CD14-positive monocyte (primary cell): ENCODE measurements around the gene PPP1R13L. TPM values are rescaled to one million over a fixed set of nuclear protein-coding genes. Genes with fewer than 3 reads are reported as not detected.

Source experiments
- DNase-seq, 3 donors: peaks; one replicate each; pipeline ENCODE4 v3.0.0-alpha.2; 2011 to 2022
- H2AFZ ChIP-seq: 2 replicates; pipeline ENCODE4 v1.6.0; 2012; ENCODE audit warnings: mild to moderate bottlenecking, low read depth, low read length, inconsistent platforms; ENCODE audit not compliant: insufficient read depth, poor library complexity, severe bottlenecking
- H3K27ac ChIP-seq, 2 donors: 1 replicate in 1 of 2; 2 replicates in 1 of 2; pipeline ENCODE4 v1.5.1; 2012 to 2013; ENCODE audit warnings: low read length in 2 of 2, control low read depth in 1 of 2, inconsistent platforms in 1 of 2, low read depth in 1 of 2, mild to moderate bottlenecking in 1 of 2
- H3K27me3 ChIP-seq, 2 donors: one replicate each; pipeline versions ENCODE4 v1.6.0 to v1.6.1; 2011 to 2013; ENCODE audit warnings: low read length in 2 of 2; ENCODE audit not compliant: control insufficient read depth in 2 of 2, insufficient read depth in 2 of 2
- H3K36me3 ChIP-seq, 2 donors: replicated peaks in 1 of 2; 1 replicate in 1 of 2; 2 replicates in 1 of 2; pipeline versions ENCODE4 v1.5.1 to v1.6.1; 2012 to 2013; ENCODE audit warnings: low read length in 2 of 2, control low read depth in 1 of 2, inconsistent platforms in 1 of 2, mild to moderate bottlenecking in 1 of 2; ENCODE audit not compliant: insufficient read depth in 2 of 2, control insufficient read depth in 1 of 2
- H3K4me1 ChIP-seq, 2 donors: 1 replicate in 1 of 2; 2 replicates in 1 of 2; pipeline versions ENCODE4 v1.5.1 to v1.6.1; 2012 to 2013; ENCODE audit warnings: low read length in 2 of 2, control low read depth in 1 of 2, inconsistent platforms in 1 of 2, mild to moderate bottlenecking in 1 of 2, moderate library complexity in 1 of 2; ENCODE audit not compliant: insufficient read depth in 2 of 2, control insufficient read depth in 1 of 2
- H3K4me2 ChIP-seq: replicated peaks from 2 replicates; pipeline ENCODE3; 2012; ENCODE audit warnings: low read length, moderate library complexity, mild to moderate bottlenecking; ENCODE audit not compliant: poor library complexity, severe bottlenecking; ENCODE audit errors: extremely low read depth
- H3K4me3 ChIP-seq, 3 experiments: fragments of 200-600 bp in 1 of 3; sonication (generic) in 1 of 3; replicated peaks in 1 of 3; 1 replicate in 2 of 3; 2 replicates in 1 of 3; pipeline ENCODE4 v1.5.1; 2011 to 2013; ENCODE audit warnings: low read length in 3 of 3, mild to moderate bottlenecking in 3 of 3, control low read depth in 2 of 3, low read depth in 2 of 3, inconsistent platforms in 1 of 3, moderate library complexity in 1 of 3
- H3K79me2 ChIP-seq: 2 replicates; pipeline ENCODE4 v1.6.0; 2012; ENCODE audit warnings: mild to moderate bottlenecking, control low read depth, inconsistent platforms, low read length, moderate library complexity; ENCODE audit not compliant: insufficient read depth
- H3K9ac ChIP-seq: 2 replicates; pipeline ENCODE4 v1.6.0; 2017; ENCODE audit warnings: low read length, mild to moderate bottlenecking; ENCODE audit not compliant: insufficient read depth, poor library complexity, severe bottlenecking
- H3K9me3 ChIP-seq, 2 donors: replicated peaks in 1 of 2; 1 replicate in 1 of 2; 2 replicates in 1 of 2; pipeline versions ENCODE4 v1.5.1 to v1.6.1; 2012 to 2013; ENCODE audit warnings: low read length in 2 of 2, control low read depth in 1 of 2; ENCODE audit not compliant: control insufficient read depth in 1 of 2, insufficient read depth in 1 of 2
- H4K20me1 ChIP-seq: 2 replicates; pipeline ENCODE4 v1.6.0; 2012; ENCODE audit warnings: mild to moderate bottlenecking, low read length, control low read depth, moderate library complexity; ENCODE audit not compliant: insufficient read depth
- H3K27ac Mint-ChIP-seq, 7 donors: one replicate each; pipeline ENCODE4 v1.8.0; 2020; ENCODE audit warnings: mild to moderate bottlenecking in 7 of 7, mixed read lengths in 7 of 7, moderate library complexity in 6 of 7, inconsistent platforms in 2 of 7
- H3K27me3 Mint-ChIP-seq, 3 donors: one replicate each; pipeline ENCODE4 v1.8.0; 2021 to 2022; ENCODE audit warnings: low read depth in 3 of 3, mild to moderate bottlenecking in 3 of 3, mixed read lengths in 3 of 3, moderate library complexity in 3 of 3, inconsistent platforms in 1 of 3
- H3K36me3 Mint-ChIP-seq, 2 donors: one replicate each; pipeline ENCODE4 v1.8.0; 2020; ENCODE audit warnings: mixed read lengths in 2 of 2, inconsistent platforms in 1 of 2, mild to moderate bottlenecking in 1 of 2
- H3K4me1 Mint-ChIP-seq: one replicate; pipeline ENCODE4 v1.8.0; 2020; ENCODE audit warnings: mild to moderate bottlenecking, mixed read lengths
- H3K4me3 Mint-ChIP-seq, 2 donors: one replicate each; pipeline ENCODE4 v1.8.0; 2020; ENCODE audit warnings: mild to moderate bottlenecking in 2 of 2, mixed read lengths in 2 of 2, moderate library complexity in 1 of 2
- H3K9me3 Mint-ChIP-seq, 7 donors: one replicate each; pipeline ENCODE4 v1.8.0; 2020 to 2022; ENCODE audit warnings: mixed read lengths in 7 of 7, mild to moderate bottlenecking in 6 of 7, moderate library complexity in 6 of 7, inconsistent platforms in 2 of 7
- CTCF ChIP-seq: fragments of 200-600 bp; IDR thresholded peaks from one replicate; pipeline ENCODE4 v1.8.0; 2022; ENCODE audit warnings: antibody characterized with exemption, mild to moderate bottlenecking
- WGBS: methylation state at CpG from one replicate; pipeline ENCODE4 v1.1.5; 2013; ENCODE audit warnings: missing lambda C conversion rate; ENCODE audit not compliant: insufficient coverage; 5-methylcytosine and 5-hydroxymethylcytosine counted together
- intact Hi-C, 2 donors: fragments of 100-400 bp; cut with micrococcal nuclease; formaldehyde crosslinking; loops; one replicate each; pipeline versions ENCODE4 v1.15.0 to v1.15.1; 2023
- polyA plus RNA-seq, 3 donors: library from polyadenylated mRNA; depleted of rRNA in 1 of 3; unstranded in 2 of 3; stranded (reverse) in 1 of 3; fragments of 300-500 nt in 2 of 3; fragments of >200 nt in 1 of 3; fragmentation: Illumina TruSeq in 2 of 3; gene quantifications; 1 replicate in 2 of 3; 2 replicates in 1 of 3; pipeline ENCODE4 v1.2.3, GENCODE V29; 2012 to 2021

Gene PPP1R13L
- polyA plus RNA-seq, 3 donors, result 0.18 to 1.8 (median 0.45) TPM

DNA sequence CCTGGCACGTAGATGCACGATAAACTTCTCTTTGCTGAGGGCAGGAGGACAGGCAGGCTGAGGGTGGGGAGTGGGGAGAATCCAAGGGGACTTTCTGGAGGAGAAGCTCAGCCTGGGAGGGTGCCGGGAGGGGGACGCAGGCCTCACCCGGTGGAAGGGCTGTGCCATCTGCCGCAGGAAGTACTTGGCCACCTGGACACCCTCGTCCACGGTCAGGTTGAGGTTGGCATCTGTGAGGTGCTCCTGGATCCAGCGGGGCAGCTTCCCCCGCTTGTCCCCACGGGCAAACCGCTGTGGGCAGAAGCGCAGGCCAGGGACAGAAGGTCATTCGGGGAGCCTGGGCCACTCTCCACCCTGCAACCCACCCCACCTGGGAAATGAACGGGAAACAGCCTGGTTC is 52.8 kb downstream of the PPP1R13L start:
- H2AFZ ChIP-seq, result no peak overlapping the region
- no peak overlapping the region for H3K9ac ChIP-seq
- H3K79me2 ChIP-seq, result no peaks in the 10 kb centered on the region
- H3K4me2 ChIP-seq, result no peak overlapping the region
- no peak for TF ChIP-seq CTCF
- DNase-seq, result no peak
- Mint-ChIP-seq H3K4me1 (no peaks in the 10 kb centered on the region), H3K4me3 (no peak overlapping the region), H3K9me3 (peaks cover 0 to 3% (median 0%) of the 10 kb centered on the region in 7 donors), H3K36me3 (peaks cover 49 to 63% of the 10 kb centered on the region in 2 donors), H3K27me3 (peaks cover 0 to 8% (median 6%) of the 10 kb centered on the region in 3 donors), H3K27ac (no peak overlapping the region)
- no peaks in the 10 kb centered on the region for H4K20me1 ChIP-seq
- intact Hi-C loops, result no loop called here
- H3K4me3 ChIP-seq, result no peak overlapping the region
- no peaks in the 10 kb centered on the region for H3K9me3 ChIP-seq
- H3K27me3 ChIP-seq, result no peaks in the 10 kb centered on the region
- no peak overlapping the region for H3K27ac ChIP-seq
- H3K4me1 ChIP-seq, result no peaks in the 10 kb centered on the region
- WGBS, result 93% methylated on average over 12 of the region's 15 CpGs
- peaks cover 33 to 61% of the 10 kb centered on the region in 2 donors for H3K36me3 ChIP-seq

GRCh38 chr19:45351401-45351952 is 53.4 kb downstream of the PPP1R13L start:
- Histone ChIP-seq H3K4me2 (no peak overlapping the region), H3K9ac (no peak overlapping the region), H3K4me1 (no peaks in the 10 kb centered on the region), H3K27me3 (peaks cover 0 to 4% of the 10 kb centered on the region in 2 donors), H3K4me3 (no peak overlapping the region), H4K20me1 (no peaks in the 10 kb centered on the region), H3K36me3 (peaks cover 29 to 55% of the 10 kb centered on the region in 2 donors), H3K9me3 (no peaks in the 10 kb centered on the region), H3K27ac (no peak overlapping the region), H3K79me2 (no peaks in the 10 kb centered on the region), H2AFZ (no peak overlapping the region)
- no peak for DNase-seq
- Mint-ChIP-seq H3K4me1 (no peaks in the 10 kb centered on the region), H3K4me3 (no peak overlapping the region), H3K9me3 (peaks cover 0 to 3% (median 0%) of the 10 kb centered on the region in 7 donors), H3K36me3 (peaks cover 44 to 57% of the 10 kb centered on the region in 2 donors), H3K27me3 (peaks cover 0 to 14% (median 12%) of the 10 kb centered on the region in 3 donors), H3K27ac (no peak overlapping the region)
- intact Hi-C loops, result no loop called here
- 87% methylated on average over 8 of the region's 13 CpGs for WGBS
- no peak for TF ChIP-seq CTCF
